NB4 (cell line): ENCODE results near the gene COG2.
A peak's percentile ranks its signal among the peaks of the same experiment; 100 is the strongest.

Experiments used
- DNase-seq: peaks from one replicate; pipeline ENCODE4 v3.0.0; 2010; ENCODE audit warnings: low read depth
- H3K4me3 ChIP-seq: one replicate; pipeline ENCODE4 v1.5.1; 2011; ENCODE audit warnings: mild to moderate bottlenecking, low read depth, low read length, moderate library complexity
- CTCF ChIP-seq: IDR thresholded peaks from one replicate; pipeline ENCODE4 v1.5.1; 2012; ENCODE audit warnings: low read depth, low read length
- MAX ChIP-seq: IDR thresholded peaks from 2 replicates; pipeline ENCODE4 v1.6.1; 2011; ENCODE audit warnings: low read depth, low read length
- MYC ChIP-seq: IDR thresholded peaks from 2 replicates; pipeline ENCODE4 v1.6.1; 2011; ENCODE audit warnings: low read depth, low read length
- POLR2A ChIP-seq: IDR thresholded peaks from 2 replicates; pipeline ENCODE4 v1.6.1; 2011; ENCODE audit warnings: mild to moderate bottlenecking; ENCODE audit not compliant: insufficient read length; ENCODE audit errors: extremely low read depth

COG2 gene

GRCh38 chr1:230629511-230629910 lies 12.8 kb upstream of the COG2 start:
- DNase-seq = no peak
- TF ChIP-seq CTCF = no peak
- no peak for TF ChIP-seq MYC
- TF ChIP-seq POLR2A = no peak
- TF ChIP-seq MAX = no peak
- no peak overlapping the region for H3K4me3 ChIP-seq

- TF ChIP-seq MAX = no peak
- no peak for TF ChIP-seq CTCF
- no peak for TF ChIP-seq MYC
- TF ChIP-seq POLR2A = no peak
Measured at GRCh38 chr1:230631477-230631876, 10.8 kb upstream of the COG2 start.

GRCh38 chr1:230632273-230632873 lies 9.9 kb upstream of the COG2 start:
- no peak overlapping the region for H3K4me3 ChIP-seq
- no peak for TF ChIP-seq POLR2A
- TF ChIP-seq CTCF = peak; percentile 66
- peak; percentile 54 for DNase-seq

More at GRCh38 chr1:230631477-230631876, 10.8 kb upstream of the COG2 start:
- no peak overlapping the region for H3K4me3 ChIP-seq
- DNase-seq = no peak

GRCh38 chr1:230633469-230633868 lies 8.8 kb upstream of the COG2 start:
- TF ChIP-seq MYC = no peak
- no peak for TF ChIP-seq POLR2A
- no peak for TF ChIP-seq MAX
- TF ChIP-seq CTCF = no peak
- H3K4me3 ChIP-seq = no peak overlapping the region
- no peak for DNase-seq

- no peak for TF ChIP-seq POLR2A
- TF ChIP-seq MAX = no peak
- TF ChIP-seq CTCF = no peak
- no peak for TF ChIP-seq MYC
- no peak for DNase-seq
Measured at GRCh38 chr1:230634384-230634783, 7.9 kb upstream of the COG2 start.

GRCh38 chr1:230636575-230637148 lies 5.6 kb upstream of the COG2 start:
- no peak overlapping the region for H3K4me3 ChIP-seq
- TF ChIP-seq POLR2A (no peak), CTCF (no peak), MYC (no peak), MAX (no peak)
- no peak for DNase-seq

More at GRCh38 chr1:230634384-230634783, 7.9 kb upstream of the COG2 start:
- no peak overlapping the region for H3K4me3 ChIP-seq
